Stimulated activated CD4-positive, alpha-beta T cell treated with anti-CD3 and anti-CD28 coated beads, Interleukin-4, amount 100 ng/mL, for 24 hours (primary cell): ENCODE results near the gene CCR7.

Experiments
- DNase-seq: peaks from one replicate; pipeline ENCODE4 v3.0.0-alpha.2; 2020

Gene CCR7

DNA sequence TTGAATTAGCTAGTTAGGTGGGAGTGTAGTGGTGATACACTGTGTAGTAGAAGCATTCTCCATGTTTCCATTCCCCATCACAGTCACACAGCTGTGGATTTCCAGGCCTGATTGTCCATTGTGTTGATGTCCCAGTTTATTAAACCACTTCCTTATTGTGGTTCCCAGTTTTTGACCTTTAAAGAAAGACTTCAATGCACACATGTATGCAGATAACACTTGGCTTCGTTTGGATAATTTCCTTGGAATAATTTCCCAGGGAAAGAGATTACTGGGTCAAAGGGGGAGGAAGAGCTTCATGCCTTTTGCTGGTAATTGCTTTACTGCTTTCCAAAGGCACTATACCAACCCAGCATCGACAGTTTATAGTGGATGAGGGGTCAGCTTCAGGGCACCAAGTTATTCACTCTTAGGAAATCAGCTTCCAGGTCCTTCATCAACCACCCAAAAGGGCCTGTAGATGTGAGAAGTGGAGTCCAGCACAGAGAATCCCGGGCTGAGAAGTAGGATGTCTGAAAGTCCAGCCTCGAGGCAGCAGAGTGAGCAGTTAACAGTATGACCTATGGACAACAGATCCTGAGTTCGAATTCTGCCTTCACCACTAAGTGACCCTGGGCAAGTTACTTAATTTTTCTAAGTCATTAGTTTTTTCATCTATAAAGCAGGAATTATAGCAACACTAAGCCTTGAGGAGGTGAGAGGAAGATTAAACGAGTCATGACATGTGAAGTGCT is 32.6 kb downstream of the CCR7 start:
- DNase-seq, result no peak

DNA sequence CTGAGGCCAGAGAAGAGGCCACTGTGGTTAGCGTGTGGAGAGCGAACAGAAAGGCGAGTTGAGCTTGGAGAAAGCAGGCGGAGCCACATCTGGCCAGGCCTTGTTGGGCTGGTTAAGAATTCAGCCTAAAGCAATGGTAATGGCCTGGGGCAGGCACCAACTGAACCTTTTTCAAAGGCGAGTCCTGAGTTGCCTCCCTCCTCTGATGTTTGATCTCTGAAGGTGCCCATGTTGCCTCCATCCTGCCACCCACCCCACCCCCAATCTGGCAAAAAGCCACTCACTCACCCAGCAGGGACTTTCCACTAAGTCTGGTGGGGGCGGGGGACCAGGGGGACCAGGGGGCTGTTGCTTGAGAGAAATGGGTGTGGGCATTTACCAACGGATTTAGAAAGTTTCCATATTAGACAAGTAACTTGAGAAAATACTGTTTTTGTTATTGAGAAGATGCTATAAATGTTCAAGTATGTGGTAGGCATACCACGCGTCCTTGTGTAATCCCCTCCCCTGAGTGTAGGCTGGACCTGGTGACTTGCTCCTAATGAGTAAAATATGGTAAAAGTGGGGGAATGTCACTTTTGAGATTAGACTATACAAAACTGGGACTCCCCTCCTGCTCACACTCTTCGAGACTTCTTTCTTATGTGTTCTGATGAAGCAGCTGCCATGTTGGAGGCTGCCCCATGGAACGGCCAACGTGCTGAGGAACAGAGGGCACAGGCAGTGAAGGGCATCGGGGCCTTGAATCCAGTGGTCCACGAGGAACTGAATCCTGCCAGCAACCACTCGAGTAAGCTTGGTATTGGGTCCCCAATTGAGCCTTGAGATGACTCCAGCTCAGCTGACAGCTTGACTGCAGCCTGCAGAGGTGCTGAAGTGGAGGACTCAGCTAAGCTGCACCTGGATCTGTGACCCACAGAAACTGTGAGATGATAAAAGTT is 34.0 kb downstream of the CCR7 start:
- DNase-seq, result peak; percentile 87

DNA sequence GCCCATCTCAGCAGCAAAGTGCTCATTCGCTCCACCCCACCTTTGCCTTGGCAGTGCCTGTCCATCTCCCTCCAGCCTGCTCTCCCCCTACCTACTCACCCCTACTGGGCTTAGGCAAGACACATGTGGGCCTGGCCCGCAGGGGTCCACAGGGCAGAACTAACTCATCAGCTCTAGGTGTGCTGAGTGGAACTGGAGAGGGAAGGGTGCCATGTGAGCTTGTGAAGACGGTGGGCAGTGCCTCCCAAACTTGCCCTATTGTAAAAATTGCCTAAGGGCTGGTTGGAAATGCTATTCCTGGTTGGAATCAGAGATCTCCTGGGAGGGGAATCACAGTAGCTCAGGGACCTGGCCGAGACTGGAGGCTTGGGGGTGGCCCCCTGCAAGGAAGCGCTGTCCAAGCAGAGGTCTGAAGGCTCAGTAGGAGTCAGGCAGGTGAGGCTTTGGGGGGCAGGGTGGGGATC is 34.7 kb downstream of the CCR7 start:
- DNase-seq, result no peak

DNA sequence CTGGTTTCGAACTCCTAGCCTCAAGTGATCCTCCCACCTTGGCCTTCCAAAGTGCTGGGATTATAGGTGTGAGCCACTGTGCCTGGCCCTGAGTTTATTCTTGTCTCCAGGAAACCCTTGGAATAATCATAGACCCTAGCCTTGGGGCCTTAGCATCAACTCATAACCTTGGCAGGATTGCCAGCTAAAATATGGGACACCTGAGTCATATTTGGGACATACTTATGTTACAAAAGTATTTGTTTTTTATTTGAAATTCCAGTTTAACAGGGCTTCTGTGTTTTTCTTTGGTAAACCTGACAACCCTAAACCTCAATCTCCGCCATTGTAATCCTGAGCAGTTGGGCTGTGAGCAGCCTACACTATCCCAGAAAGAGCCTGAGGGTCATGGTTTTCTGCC is 35.3 kb downstream of the CCR7 start:
- DNase-seq, result no peak

DNA sequence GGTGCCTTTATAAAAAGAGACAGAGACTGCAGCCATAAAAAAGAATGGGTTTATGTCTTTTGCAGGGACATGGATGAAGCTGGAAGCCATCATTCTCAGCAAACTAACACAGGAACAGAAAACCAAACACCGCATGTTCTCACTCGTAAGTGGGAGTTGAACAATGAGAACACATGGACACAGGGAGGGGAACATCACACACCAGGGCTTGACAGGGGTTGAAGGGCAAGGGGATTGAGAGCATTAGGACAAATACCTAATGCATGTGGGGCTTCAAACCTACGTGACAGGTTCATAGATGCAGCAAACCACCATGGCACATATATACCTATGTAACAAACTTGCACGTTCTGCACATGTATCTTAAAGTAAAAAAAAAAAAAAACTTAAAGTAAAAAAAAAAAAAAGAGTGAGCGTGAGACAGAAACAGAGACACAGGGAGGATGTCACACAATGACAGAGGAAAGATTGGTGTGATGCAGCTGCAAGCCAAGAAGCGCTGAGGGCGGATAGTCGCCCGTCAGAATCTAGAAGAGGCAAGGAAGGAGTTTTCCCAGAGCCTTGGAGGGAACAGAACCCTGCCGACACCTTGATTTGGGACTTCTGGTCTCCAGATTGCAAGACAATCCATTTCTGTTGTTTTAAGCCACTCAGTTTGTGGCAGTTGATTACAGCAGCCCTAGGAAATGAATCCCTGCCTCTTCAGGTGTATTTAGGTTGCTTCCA is 36.4 kb downstream of the CCR7 start:
- no peak for DNase-seq

DNA sequence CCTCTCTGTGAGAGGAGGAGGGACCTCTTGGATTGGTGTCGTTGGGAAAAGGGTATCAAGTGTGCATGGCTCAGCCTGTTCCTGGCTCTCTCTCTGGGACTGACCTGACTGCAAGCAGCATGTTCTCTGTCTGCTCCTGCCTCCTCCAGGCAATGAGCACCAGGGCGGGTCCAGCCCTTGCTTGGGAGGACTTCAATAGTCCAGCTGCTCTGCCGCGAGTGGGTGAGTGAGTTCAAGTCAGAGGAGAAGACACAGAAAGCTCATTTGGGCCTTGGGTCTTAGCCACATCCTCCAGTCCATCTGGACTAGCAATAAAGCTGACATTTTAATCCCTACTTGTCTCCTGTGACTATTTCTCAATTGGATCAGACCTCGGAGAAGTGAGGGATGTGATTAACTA is 38.6 kb downstream of the CCR7 start:
- DNase-seq, result no peak

DNA sequence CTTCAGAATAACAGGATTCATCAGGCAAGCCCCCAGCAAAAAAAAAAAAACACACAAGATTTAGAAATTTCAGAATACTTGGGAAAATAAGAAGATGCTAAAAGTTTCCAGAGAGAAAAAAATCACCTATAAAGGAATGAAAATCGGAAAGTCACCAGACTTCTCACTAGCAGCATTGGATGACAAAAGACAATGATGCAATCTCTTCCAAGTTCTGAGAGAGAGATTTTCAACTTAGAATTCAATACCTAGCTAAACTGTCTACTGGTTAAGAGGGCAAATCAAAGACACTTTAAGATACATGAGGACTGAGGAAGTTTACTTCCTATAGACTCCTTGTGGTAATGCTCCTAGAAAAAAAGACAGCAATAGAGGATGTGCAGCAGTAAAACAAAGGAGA is 40.0 kb downstream of the CCR7 start:
- DNase-seq, result no peak

DNA sequence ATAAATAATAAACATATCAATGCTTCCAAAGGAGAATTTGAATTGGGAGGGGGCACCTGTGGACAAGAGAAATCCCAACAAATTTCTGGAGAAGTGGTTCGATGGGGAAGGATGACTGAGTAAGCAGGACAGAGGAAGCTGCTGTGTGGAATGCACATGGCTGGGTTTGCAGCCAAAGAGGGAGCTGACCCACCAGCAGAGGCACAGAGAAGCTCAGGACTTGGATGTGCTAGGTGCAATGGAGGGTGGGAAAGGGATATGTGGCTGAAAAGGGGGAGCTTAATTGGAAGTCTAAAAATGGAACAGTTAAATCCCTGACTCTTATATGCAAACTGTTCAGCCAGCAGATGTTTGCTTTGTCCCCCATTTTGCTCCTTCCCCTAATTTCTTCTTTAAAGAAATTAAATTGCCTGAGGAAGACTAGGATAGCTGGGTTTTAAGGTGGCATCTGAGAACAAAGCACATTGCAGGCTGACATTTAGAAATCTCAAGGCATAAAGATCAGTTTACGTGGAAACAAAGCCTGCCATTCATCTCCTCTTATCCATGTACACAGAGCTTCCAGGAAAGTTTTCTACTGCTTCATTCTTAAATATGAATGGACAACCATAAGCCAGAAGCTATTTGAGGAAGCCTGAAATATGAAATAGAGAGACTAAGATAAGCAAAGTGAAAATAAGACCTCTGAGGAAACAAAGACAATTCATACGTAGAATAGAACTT is 40.9 kb downstream of the CCR7 start:
- DNase-seq, result no peak

DNA sequence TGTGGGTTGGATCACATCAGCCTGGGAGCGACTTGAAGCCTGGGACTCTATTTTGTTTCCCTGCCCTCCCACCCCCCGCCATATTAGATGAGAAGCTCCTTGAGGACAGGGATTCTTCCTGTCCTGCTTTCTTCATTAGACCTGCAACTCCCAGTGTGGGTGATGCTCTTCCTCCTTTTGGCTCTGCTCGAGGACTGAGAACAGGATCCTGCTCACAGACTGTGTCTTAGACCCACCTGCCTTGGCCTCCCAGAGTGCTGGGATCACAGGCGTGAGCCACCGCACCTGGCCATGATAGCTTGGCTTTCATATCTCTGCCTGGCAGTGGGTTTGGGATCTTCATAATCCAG is 42.3 kb downstream of the CCR7 start:
- DNase-seq, result no peak

DNA sequence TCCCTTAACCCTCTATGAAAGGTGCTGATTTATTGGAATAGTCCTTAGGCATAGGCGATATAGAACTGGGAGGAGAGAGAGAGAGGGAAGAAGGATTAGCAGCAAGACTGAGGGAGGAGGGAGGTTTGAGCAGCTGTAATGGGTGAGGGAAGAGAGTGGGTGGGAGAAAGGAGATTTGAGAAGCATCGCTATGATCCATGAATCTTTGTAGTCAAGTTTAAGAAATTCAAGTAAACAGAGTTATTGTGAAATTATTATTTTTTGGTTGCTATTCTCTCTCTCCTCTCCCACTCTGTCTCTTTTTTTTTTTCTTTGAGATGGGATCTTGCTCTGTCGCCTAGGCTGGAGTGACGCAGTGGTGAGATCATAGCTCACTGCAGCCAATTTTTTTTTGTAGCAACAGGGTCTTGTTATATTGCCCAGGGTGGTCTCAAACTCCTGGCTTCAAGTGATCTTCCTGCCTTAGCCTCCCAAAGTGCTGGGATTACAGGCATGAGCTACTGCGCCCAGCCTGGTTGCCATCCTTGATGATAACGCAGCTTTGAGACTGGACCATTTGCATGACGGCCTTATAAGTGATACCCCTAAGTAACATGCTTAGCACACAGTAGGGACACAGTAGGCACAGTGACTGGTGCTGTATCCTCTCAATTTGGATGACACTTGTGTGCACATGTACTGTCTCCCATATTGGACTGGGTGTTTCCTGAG is 42.9 kb downstream of the CCR7 start:
- no peak for DNase-seq

DNA sequence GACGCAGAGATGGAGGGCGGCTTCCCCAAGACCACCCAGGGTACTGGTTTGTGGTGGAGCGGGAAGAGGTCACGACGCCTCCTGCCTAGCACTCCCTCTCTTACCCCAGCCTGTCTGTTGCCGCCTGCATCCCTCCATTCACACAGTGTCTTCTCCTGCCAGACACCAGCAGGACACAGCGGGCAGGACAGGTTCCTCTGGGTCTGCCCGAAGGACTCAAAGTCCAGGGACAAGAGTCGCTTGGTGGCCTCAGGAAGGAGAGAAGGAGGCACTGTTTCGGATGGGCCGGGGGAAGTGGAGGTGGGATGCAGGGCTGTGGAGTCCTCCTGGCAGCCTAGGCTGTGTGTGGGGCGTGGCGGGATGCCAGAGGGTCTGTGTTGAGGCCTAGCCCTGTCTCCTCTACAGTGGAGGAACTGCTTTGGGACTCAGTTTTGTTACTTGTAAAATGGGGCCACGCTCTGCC is 44.2 kb downstream of the CCR7 start:
- no peak for DNase-seq

DNA sequence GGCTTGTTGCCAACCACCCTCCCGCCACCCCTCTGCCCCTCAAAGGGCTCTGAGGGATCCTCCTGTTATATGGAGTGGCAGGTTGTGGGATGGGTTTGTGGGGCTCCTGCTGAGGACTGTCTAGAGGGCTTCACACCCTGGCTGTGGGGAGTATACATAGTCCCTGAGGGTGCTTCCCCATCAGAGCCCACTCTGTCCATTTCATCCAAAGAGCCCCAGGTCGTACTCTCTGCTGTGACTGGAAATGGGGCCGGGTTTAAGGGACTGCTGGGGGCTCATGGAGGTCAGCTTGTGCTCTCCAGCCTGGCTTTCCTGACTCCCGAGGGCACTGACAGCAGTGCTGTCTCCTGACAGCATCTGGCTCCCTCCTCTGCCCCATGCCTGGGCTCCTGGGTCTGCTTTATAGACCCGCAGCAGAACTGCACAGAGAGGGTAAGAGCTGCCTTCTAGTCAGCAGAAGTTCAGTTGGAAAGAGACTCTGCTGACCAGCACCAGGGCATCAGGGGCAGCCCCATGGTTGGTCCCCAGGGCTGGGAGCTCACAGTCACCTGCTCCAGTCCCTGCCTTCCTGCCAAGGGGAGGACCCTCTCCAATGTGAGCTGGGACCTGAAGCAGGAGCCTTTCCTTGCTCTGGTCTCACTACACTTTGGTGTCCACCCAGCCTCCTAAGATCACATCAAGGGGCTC is 46.0 kb downstream of the CCR7 start:
- no peak for DNase-seq

DNA sequence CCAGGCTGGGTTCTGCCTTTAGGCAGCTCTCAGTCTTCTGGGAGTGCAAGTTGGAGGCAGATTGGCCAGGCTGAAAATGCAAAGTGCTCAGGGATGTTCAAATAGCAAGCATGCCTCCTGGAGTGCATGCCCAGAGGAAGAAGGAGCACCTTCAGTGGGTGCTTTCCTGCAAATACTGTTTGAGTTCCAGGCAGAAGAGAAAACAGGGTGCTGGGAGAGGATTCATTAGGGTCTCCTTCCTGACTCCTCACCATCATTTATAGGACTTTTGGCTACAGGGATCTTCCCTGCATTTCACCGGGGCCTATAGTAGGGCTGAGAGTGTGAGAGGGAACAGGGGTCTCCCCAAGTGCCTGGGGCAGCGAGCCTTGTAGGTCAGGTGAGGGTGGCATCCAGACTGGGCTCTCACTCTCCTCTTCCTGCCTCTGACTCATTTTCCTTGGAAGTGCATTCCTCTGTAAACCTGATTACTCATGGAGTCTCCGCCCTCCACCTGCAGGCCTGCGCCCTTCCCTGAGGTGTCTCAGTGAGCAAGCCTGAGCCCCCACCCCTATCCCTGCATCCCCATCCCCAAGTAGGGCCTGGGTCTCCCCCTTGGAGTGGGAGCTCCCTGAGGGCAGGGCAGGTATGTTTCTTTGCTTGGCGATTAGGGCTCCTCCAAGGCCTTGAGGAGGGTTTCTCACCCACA is 46.7 kb downstream of the CCR7 start:
- DNase-seq, result no peak

DNA sequence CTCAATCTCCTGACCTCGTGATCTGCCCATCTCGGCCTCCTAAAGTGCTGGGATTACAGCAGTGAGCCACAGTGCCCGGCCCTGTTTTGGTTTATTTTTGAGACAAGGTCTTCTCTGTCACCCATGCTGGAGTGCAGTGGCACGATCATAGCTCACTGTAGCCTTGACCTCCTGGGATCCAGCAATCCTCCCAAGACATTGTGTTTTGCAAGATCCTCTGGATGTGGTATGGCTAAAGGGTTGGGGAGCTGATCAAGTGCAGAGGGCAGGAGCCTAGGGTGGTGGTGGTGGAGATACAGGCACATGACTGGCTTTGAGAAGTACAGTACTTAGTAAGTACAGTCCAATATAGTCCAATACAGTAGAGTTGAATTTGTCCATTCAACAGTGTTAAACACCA is 47.3 kb downstream of the CCR7 start:
- no peak for DNase-seq

DNA sequence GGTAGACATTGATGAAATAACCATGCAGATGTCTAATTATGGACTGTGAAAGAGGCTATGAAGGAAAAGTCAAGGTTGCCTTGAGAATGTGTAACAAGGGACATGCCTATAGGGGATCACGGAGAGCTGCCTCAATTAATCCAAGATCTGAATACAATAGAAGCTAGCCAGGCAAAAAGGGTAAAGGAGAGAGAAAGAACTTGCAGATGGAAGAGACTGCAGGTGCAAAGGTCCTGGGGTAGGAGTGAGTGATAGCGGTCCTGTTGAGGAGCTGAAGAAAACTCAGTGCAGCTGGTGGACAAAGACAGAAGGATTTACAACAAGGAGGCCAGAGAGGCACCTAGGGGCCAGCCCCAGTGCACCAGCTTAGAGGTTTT is 48.0 kb downstream of the CCR7 start:
- no peak for DNase-seq

DNA sequence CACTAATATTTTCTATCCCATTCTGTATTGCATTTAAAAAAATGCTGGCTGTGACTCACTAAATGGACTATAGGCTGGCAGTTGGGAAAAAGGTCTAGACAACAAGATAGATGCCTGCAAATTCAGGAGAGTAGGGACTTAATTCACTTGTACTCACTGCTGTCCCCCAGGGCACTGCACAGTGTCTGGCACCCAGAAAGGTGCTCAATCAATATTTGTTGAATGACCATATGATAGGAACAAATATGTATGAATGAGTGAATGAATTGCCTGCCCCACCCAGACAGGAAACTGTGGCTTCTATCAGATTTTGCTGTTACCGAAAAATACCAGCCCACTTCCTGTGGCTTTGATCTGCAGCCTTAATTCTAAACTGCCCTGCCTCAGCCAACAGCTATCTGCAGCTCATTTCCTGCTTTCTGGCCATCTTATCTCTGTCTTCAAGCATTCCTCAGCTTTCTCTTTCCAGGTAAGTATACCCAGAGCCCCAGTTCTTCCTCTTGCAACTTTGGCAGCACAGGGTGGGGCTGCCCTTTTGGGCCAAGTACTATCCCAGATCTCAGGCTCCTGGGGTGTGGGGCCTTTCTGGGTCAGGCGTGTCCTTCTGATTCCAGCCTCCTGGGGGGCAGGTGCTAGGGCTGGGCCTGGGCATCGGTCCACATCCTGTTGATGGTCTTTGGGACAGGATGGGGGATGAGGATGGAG is 48.5 kb downstream of the CCR7 start:
- peak; percentile 65 for DNase-seq

DNA sequence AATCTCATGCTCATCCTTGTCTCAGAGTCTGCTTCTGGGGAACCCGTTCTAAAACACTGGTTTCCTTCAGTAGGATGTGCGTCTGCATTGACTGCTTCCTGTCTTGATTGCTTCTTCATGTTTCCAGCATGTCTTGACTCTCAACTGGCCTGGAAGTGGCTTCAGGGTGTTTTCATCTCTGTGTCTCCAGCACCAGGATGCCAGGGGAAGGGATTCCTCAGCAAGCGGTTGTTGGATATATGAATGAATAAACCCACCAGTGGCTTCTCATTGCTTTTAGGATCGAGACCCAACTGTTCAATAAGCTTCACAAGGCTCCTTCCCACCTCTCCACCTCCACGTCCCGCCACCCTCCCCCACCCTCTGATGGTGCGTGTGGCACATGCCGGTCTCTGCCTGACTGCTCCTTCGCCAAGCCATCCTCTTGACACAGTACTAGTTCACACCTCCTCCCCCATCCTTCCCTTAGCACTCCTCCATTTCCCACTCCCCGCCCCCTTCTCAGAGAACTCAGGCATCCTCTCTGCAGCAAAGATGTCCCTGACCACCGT is 49.7 kb downstream of the CCR7 start:
- peak; percentile 39 for DNase-seq

DNA sequence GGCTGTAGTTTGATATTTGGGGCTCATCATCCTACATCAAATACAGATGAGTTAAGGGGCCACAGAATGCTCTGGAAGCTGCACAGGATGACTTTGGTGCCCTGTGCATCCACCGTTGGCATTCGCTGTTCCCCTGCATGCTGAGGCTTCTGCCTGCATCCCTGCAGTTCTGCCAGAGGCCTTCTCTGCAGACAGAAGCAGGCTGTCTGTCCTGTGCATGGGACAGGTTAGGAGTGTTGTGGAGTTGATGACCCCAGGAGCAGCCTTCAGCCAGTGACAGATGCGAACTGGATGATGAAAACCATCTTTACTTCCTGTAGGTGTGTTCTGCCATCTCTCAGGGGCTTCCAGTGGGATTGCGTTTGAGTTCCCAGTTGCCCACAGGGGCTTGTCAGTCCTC is 50.3 kb downstream of the CCR7 start:
- no peak for DNase-seq

DNA sequence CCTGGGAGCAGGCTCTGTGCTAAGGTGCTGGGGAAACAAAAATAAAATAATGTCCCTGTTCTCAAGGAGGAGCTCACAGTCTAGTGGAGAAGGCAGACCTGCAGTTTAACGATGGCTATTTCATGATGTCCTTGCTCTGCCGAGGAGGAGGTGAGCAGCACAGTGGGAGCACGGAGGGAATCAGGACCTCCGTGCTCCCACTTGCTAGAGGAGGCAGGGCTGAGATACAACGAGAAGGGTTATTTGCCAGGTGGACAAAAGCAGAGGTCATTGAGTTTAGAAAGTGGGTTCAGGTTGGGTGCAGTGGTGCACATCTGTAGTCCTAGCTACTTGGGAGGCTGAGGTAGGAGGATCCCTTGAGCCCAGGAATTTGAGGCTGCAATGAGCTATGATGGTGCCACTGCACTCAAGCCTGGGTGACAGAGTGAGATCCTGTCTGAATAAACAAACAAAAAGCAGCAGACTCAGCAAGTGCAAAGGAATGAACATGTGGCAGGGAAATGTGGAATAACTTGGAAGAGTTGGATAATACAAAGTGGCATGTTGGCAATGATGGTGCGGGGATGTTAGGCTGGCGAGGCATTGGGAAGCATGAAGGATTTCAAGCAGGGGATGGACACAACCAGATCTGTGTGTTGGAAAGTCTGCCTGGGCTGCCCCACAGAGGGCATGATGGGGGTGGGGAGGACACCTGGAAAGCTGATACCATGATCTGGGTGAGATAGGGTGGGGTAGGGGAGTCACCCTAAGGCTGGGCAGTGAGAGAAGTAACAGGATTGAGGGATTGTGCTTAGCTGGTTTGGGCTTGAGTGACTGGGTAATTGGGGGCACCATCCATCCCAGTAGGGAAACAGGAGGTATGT is 51.0 kb downstream of the CCR7 start:
- no peak for DNase-seq
